HepG2 (cell line): ENCODE measurements around the gene RAPGEF5. TPM values are rescaled to one million over a fixed set of nuclear protein-coding genes. Genes with fewer than 3 reads are reported as not detected.

ENCODE experiments used
- ATAD3A ChIP-seq: sonication (generic); formaldehyde crosslinking; IDR thresholded peaks from 2 replicates; pipeline ENCODE4 v1.4.0; 2020; ENCODE audit warnings: missing genetic modification reagents
- HNF4A ChIP-seq: sonication (generic); formaldehyde crosslinking; IDR thresholded peaks from 2 replicates; pipeline ENCODE4 v1.4.0; 2020; ENCODE audit warnings: missing genetic modification reagents
- HOXD1 ChIP-seq: sonication (generic); formaldehyde crosslinking; IDR thresholded peaks from 2 replicates; pipeline ENCODE4 v1.5.0; 2020; ENCODE audit warnings: missing genetic modification reagents
- KDM1A ChIP-seq: IDR thresholded peaks from 2 replicates; pipeline ENCODE4 v1.6.1; 2016; ENCODE audit warnings: missing compliant biosample characterization
- REL ChIP-seq: sonication (generic); formaldehyde crosslinking; conservative IDR thresholded peaks from 2 replicates; pipeline ENCODE4 v1.8.0; 2022; ENCODE audit warnings: mild to moderate bottlenecking, missing genetic modification reagents, moderate library complexity
- TMF1 ChIP-seq: sonication (generic); formaldehyde crosslinking; IDR thresholded peaks from 2 replicates; pipeline ENCODE4 v1.8.1; 2022; ENCODE audit warnings: low read depth, missing genetic modification reagents
- ZNF451 ChIP-seq: sonication (generic); formaldehyde crosslinking; IDR thresholded peaks from 2 replicates; pipeline ENCODE4 v1.5.0; 2020; ENCODE audit warnings: mild to moderate bottlenecking, missing genetic modification reagents
- polyA plus RNA-seq, 8 experiments: library from polyadenylated mRNA; depleted of rRNA in 3 of 8; stranded (reverse) in 7 of 8; unstranded in 1 of 8; fragments of >200 nt; fragmentation: Illumina TruSeq in 4 of 8; extraction: Trizol in 4 of 8; gene quantifications; 2 replicates each; pipeline versions ENCODE4 v1.2.1 to v1.2.3, GENCODE V29; 2011 to 2016; ENCODE audit warnings: low read depth in 4 of 8, missing spikeins in 1 of 8, mixed read lengths in 1 of 8; ENCODE audit not compliant: insufficient read depth in 1 of 8
- total RNA-seq, 5 experiments: library from RNA; depleted of rRNA; stranded (reverse); fragments of >200 nt; fragmentation: Illumina TruSeq; extraction: Trizol; gene quantifications; 2 replicates each; pipeline ENCODE4 v1.2.3, GENCODE V29; 2016; ENCODE audit warnings: low read depth in 1 of 5
- TF ChIP-seq, protein P1 (sequence below): sonication (generic); formaldehyde crosslinking; IDR thresholded peaks from 2 replicates; pipeline ENCODE4 v1.4.0; 2020; ENCODE audit warnings: mild to moderate bottlenecking, missing genetic modification reagents
- TF ChIP-seq, protein P2 (sequence below): sonication (generic); formaldehyde crosslinking; IDR thresholded peaks from 2 replicates; pipeline ENCODE4 v1.4.0; 2020; ENCODE audit warnings: missing genetic modification reagents
- TF ChIP-seq, protein P3 (sequence below): sonication (generic); formaldehyde crosslinking; IDR thresholded peaks from 2 replicates; pipeline ENCODE4 v1.4.0; 2020; ENCODE audit warnings: missing genetic modification reagents
- TF ChIP-seq, protein P4 (sequence below), 2 experiments: sonication (generic) in 1 of 2; formaldehyde crosslinking in 1 of 2; IDR thresholded peaks; 2 replicates each; pipeline versions ENCODE4 v1.6.1 to v1.9.0; 2014 to 2022; ENCODE audit warnings: antibody characterized with exemption in 1 of 2, borderline replicate concordance in 1 of 2, inconsistent platforms in 1 of 2, low read depth in 1 of 2, missing genetic modification reagents in 1 of 2
- TF ChIP-seq, protein P5 (sequence below): sonication (generic); formaldehyde crosslinking; conservative IDR thresholded peaks from 2 replicates; pipeline ENCODE4 v1.4.0; 2020; ENCODE audit warnings: missing genetic modification reagents
- TF ChIP-seq, protein P6 (sequence below): sonication (generic); formaldehyde crosslinking; IDR thresholded peaks from 2 replicates; pipeline ENCODE4 v1.5.1; 2020; ENCODE audit warnings: mild to moderate bottlenecking, missing genetic modification reagents, borderline replicate concordance
- TF ChIP-seq, protein P7 (sequence below), 2 experiments: sonication (generic) in 1 of 2; formaldehyde crosslinking in 1 of 2; IDR thresholded peaks; 2 replicates each; pipeline versions ENCODE4 v1.5.1 to v1.6.1; 2011 to 2020; ENCODE audit warnings: borderline replicate concordance in 1 of 2, low read depth in 1 of 2, low read length in 1 of 2, mild to moderate bottlenecking in 1 of 2, missing genetic modification reagents in 1 of 2, moderate library complexity in 1 of 2

Gene RAPGEF5
- total and polyA plus RNA-seq, 2 of the 13 experiments (the other 11 are each of a cell fraction or from before 2014, with no cell fraction given): 17.1 to 23.4 TPM

DNA sequence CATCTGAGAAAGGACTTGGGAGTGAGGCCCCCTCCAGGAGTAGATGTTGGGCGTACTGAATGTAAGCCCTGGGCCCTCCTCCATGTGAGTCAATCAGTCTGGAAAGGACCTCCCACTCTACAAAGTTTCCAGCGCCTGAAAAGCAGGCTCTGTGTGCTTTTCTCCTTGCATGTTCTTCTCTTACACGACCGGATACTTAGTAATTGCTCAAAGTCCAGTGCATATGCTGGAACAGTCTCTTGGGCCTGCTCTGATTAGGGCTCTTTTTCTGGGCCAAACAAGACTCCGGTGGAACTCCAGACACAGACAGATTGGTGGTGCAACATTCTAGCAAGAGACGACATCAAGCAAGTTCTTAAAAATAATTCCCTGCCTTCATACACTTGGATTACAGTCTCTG lies 38.3 kb upstream of the RAPGEF5 start (continued):
- TF ChIP-seq, protein P1, sequence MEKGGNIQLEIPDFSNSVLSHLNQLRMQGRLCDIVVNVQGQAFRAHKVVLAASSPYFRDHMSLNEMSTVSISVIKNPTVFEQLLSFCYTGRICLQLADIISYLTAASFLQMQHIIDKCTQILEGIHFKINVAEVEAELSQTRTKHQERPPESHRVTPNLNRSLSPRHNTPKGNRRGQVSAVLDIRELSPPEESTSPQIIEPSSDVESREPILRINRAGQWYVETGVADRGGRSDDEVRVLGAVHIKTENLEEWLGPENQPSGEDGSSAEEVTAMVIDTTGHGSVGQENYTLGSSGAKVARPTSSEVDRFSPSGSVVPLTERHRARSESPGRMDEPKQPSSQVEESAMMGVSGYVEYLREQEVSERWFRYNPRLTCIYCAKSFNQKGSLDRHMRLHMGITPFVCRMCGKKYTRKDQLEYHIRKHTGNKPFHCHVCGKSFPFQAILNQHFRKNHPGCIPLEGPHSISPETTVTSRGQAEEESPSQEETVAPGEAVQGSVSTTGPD (CRISPR knock-in tag): no peak
- TF ChIP-seq HNF4A (0 out of 2 replicates have a peak, but pooled peaks have one; percentile 20), ATAD3A (no peak), ZNF451 (CRISPR knock-in tag) (no peak), HOXD1 (CRISPR knock-in tag) (no peak), TMF1 (no peak), REL (CRISPR knock-in tag) (no peak), KDM1A (CRISPR knock-in tag) (no peak)
- TF ChIP-seq, protein P2, sequence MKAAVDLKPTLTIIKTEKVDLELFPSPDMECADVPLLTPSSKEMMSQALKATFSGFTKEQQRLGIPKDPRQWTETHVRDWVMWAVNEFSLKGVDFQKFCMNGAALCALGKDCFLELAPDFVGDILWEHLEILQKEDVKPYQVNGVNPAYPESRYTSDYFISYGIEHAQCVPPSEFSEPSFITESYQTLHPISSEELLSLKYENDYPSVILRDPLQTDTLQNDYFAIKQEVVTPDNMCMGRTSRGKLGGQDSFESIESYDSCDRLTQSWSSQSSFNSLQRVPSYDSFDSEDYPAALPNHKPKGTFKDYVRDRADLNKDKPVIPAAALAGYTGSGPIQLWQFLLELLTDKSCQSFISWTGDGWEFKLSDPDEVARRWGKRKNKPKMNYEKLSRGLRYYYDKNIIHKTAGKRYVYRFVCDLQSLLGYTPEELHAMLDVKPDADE (CRISPR knock-in tag): no peak
- TF ChIP-seq, protein P3, sequence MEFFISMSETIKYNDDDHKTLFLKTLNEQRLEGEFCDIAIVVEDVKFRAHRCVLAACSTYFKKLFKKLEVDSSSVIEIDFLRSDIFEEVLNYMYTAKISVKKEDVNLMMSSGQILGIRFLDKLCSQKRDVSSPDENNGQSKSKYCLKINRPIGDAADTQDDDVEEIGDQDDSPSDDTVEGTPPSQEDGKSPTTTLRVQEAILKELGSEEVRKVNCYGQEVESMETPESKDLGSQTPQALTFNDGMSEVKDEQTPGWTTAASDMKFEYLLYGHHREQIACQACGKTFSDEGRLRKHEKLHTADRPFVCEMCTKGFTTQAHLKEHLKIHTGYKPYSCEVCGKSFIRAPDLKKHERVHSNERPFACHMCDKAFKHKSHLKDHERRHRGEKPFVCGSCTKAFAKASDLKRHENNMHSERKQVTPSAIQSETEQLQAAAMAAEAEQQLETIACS (CRISPR knock-in tag): no peak
- TF ChIP-seq, protein P4, sequence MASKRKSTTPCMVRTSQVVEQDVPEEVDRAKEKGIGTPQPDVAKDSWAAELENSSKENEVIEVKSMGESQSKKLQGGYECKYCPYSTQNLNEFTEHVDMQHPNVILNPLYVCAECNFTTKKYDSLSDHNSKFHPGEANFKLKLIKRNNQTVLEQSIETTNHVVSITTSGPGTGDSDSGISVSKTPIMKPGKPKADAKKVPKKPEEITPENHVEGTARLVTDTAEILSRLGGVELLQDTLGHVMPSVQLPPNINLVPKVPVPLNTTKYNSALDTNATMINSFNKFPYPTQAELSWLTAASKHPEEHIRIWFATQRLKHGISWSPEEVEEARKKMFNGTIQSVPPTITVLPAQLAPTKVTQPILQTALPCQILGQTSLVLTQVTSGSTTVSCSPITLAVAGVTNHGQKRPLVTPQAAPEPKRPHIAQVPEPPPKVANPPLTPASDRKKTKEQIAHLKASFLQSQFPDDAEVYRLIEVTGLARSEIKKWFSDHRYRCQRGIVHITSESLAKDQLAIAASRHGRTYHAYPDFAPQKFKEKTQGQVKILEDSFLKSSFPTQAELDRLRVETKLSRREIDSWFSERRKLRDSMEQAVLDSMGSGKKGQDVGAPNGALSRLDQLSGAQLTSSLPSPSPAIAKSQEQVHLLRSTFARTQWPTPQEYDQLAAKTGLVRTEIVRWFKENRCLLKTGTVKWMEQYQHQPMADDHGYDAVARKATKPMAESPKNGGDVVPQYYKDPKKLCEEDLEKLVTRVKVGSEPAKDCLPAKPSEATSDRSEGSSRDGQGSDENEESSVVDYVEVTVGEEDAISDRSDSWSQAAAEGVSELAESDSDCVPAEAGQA (IDR thresholded peaks at IDR 0.05; ENCODE audit: low read depth): no peak
- TF ChIP-seq, protein P4 (CRISPR knock-in tag; IDR thresholded peaks at IDR 0.05; ENCODE audit: borderline replicate concordance): no peak
- TF ChIP-seq, protein P5, sequence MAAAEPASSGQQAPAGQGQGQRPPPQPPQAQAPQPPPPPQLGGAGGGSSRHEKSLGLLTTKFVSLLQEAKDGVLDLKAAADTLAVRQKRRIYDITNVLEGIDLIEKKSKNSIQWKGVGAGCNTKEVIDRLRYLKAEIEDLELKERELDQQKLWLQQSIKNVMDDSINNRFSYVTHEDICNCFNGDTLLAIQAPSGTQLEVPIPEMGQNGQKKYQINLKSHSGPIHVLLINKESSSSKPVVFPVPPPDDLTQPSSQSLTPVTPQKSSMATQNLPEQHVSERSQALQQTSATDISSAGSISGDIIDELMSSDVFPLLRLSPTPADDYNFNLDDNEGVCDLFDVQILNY (CRISPR knock-in tag): no peak
- TF ChIP-seq, protein P6, sequence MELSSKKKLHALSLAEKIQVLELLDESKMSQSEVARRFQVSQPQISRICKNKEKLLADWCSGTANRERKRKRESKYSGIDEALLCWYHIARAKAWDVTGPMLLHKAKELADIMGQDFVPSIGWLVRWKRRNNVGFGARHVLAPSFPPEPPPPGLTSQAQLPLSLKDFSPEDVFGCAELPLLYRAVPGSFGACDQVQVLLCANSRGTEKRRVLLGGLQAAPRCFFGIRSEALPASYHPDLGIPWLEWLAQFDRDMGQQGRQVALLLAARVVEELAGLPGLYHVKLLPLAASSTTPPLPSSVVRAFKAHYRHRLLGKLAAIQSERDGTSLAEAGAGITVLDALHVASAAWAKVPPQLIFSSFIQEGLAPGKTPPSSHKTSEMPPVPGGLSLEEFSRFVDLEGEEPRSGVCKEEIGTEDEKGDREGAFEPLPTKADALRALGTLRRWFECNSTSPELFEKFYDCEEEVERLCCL (CRISPR knock-in tag): no peak
- TF ChIP-seq, protein P7, sequence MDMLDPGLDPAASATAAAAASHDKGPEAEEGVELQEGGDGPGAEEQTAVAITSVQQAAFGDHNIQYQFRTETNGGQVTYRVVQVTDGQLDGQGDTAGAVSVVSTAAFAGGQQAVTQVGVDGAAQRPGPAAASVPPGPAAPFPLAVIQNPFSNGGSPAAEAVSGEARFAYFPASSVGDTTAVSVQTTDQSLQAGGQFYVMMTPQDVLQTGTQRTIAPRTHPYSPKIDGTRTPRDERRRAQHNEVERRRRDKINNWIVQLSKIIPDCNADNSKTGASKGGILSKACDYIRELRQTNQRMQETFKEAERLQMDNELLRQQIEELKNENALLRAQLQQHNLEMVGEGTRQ (IDR thresholded peaks at IDR 0.05; ENCODE audit: low read depth, low read length): no peak
- TF ChIP-seq, protein P7 (CRISPR knock-in tag; IDR thresholded peaks at IDR 0.05; ENCODE audit: borderline replicate concordance): no peak
